Measurements from ENCODE around the gene C9orf153.
"Not testable (repeated sequence)": the region's sequence is repeated elsewhere in the genome, so short reads cannot be mapped to it uniquely, and the experiment has no call there.

The C9orf153 gene

DNA sequence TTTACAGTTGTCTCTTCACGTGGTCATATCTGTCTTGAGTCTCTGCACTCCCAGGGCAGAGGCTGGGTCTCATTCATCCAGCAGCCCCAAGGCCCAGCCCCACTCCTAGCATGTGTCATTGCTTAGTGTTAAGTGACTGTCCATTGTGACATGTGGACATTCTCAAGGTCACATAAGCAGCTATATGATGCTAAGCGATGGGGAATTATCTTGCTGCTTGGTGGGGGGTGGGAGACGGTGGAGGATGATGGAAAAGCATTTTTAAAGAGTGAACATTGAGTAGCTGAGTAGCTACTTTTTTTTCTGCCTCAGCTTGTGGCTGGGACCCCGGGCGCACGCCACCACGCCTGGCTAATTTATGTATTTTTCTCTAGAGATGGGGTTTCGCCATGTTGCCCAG is at the start of gene C9orf153:
TSS of gene C9orf153 (minus strand) at position 101 of the 400 bp plus-strand sequence. CDS start 30,054 bp downstream, outside the sequence.
- DNase-seq (ENCODE audit: low spot score) = no peak

DNA sequence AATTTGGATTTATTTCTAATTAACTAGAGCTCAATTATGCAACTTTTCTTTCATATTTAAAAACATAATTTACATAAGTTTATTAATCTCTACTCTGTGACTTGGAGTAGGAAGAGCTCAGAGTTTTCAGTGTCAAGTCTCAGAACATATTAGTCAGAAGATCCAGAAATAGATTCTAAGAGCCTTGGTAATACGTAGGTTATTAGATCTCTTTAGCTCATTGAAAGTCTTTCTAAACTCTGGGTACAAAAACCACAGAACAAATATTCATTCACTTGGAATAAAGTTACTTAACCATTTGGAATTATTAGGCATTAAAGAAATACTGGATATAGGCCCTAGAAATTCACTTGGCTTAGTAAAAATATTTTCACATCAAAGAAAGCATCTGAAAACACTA is 49.2 kb upstream of the C9orf153 start:
- DNase-seq (ENCODE audit: low spot score) = no peak

DNA sequence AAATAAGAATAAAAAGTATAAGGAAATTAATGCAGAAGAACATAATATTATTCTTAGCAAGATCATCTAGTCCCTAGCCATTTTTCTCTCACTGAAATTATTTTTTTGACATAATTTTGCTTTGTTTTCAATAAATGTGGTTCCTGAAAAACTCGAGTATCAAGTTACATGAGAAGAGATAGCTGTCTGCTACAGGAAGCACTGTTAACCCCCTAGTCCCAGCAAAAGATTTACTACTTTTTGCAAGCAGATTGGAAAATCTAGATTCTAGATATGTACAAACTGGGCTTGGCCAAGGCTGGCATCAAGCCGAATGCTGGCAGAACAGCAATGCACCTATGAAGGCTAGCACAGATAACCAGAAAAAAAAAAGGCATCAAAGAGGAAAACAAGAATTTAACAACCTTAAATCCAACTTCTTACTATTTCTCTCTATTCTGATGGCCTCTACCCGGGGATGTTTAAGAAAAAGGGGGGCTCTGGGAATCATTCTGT is 44.8 kb upstream of the C9orf153 start:
- no peak for DNase-seq (ENCODE audit: low spot score)

DNA sequence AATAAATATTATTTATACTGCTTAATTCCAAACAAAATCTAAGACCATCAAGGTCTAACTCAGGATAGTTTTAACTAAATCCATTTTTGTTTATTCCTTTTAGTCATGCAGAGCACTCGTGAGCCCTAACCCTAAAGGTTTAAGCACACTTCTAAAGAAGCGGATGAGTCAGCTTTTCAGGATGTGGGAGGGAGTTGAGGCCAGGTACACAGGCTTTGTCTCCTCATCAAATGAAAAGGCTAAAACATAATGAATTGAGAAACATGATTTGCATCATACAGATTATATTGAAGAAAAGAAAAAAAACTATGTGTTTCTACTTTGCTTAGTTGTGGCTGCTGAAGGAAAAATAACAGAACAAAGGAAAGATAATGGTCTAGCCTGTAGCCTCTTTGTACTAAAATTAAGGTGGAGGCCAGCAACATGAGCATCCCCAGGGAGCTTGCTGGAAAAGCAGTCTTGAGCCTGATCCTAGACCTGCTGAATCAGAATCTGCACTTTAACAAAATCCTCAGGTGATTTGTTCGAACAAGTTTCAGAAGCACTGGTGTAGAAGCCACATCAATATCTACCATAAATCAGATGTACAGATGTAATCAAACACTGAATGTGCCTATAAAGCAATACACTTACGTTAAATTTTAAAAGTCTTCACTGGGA is 44.0 kb upstream of the C9orf153 start:
- no peak for DNase-seq (ENCODE audit: low spot score)

DNA sequence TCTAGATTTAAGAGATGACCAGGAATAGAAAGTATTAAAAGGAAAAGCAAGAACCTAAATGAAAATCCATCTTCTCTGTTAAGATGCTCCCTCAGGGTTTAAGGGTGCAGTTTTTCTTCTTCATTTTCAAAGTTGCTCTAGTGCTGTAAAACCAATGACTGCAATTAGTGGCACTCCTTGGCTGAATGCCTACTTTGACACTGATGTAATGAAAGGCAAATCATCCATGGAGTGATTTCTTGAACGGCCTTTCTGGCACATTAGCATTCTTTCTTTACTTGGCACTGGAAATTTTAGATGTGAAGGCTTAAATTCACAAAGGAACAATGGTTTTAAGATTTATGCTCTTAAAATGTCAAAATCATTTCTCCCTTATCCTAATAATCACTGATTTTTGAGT is 42.2 kb upstream of the C9orf153 start:
- DNase-seq (ENCODE audit: low spot score) = no peak

DNA sequence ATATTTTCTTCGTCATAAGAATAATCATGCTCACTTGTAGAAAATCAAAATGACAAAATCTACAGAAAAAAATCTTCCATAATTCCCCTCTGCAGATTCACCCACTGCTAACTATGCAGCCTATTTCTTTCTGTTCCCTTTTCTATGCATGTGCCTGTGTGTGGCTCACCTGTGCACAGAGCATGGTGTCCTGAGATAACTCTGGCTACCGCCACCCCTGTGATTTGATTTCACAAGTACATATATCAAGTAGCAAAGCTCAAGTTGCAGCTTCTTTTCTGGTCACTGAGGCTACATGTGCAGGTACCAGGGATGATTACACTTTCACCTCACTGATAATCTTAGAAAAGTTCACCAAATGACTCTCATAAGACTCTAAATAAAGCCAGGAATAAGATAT is 41.2 kb upstream of the C9orf153 start:
- no peak for DNase-seq (ENCODE audit: low spot score)

DNA sequence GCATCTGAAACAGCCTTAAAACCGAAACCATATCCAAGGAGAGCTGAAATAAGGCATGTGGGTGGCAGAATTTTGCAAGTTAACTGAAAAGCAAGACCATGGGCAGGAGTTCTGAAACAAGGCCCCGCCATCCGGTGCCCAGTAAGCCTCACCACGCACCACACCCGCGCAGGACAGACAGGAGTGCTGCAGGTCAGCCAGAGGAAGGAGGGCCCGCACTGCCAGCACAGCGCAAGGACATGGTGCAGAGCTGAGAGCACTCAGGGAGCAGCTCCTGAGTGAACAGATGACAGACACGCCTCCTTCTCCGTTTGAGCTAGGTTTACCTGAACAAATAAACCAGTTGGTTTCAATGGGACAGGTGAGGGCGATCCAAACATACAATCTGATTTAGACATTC is 39.4 kb upstream of the C9orf153 start:
- no peak for DNase-seq (ENCODE audit: low spot score)

DNA sequence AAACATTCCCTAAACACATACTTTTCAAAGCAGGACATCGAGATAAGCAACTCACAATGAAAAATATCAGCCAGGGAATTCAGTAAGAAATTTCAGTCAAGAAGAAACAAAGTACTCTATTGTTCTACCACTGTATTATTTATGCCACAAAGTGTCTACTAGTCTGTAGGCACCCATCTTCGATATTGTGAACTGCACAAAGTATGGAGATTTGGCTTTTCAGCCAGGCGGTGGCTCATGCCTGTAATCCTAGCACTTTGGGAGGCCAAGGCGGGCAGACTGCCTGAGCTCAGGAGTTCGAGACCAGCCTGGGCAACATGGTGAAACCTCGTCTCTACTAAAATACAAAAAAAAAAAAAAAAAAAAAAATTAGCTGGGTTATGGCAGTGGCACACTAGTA is 30.9 kb upstream of the C9orf153 start:
- DNase-seq (ENCODE audit: low spot score) = not testable (repeated sequence)

DNA sequence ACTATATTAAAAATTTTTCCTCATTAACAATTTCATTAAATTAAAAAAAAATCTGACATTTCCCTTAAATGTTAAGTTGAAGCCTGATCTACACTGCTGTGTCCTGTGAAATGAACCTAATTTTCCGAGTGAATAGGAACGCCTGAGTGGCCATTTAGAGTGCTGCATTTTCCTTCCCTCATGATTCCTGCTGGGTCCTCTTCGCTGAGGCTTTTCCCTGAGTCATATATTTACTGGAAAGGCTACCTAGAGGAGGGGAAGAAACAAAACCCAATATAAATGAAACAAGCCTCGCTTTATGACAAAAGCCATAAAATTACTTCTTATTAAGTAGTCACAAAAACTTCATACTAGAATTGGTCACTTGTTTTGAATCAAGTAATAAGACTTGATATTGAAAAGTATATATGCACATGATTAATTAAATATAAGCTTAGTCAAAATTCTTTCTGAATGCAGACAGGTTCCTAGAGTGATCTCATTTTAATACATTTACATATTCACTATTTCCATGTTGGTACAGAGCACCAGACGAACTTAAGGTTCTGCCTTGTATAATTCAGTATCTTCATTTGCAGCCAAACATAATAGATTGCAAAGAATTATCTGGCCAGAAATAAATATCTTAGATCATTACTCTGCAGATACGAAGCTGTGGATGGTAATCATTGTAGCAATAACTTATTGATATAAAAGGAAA is 29.2 kb upstream of the C9orf153 start:
- DNase-seq (ENCODE audit: low spot score) = no peak

DNA sequence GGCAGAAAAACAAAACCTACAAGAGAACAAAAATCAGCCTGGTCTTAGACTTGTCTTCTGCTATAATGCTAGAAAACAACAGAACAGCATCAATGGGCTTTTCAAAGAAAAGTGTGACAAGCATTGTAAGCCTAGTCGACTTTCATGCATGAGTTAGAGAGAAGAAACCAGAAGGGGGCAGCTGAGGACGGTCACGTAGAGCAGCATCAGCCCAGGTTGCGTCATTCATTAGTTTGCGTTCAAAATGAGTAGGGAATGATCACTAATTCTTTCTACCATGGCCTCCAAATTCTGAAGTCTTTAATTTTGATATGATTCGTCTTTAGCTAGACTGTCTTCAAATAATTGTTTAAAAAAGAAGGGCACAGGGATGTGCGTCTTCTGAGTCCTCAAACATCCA is 27.6 kb upstream of the C9orf153 start:
- peak; percentile 56 for DNase-seq (ENCODE audit: low spot score)

DNA sequence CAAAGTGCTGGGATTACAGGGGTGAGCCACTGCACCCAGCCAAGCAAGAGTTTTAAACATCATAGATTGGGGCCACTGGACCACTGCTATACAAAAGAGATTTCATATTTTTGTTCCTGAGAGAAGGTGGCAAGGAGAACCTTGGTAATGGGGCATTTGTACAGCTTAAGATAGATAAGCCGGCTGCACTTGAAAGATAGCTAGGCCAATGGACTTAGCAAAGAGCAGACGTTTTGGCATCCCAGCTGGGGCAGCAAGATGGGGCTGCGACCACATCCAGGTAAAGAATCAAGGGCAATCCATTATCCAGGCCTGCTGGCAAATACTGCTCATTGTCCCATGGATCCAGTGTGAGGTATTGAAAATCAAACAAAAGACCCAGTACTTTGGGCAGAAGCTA is 26.8 kb upstream of the C9orf153 start:
- DNase-seq (ENCODE audit: low spot score) = no peak

DNA sequence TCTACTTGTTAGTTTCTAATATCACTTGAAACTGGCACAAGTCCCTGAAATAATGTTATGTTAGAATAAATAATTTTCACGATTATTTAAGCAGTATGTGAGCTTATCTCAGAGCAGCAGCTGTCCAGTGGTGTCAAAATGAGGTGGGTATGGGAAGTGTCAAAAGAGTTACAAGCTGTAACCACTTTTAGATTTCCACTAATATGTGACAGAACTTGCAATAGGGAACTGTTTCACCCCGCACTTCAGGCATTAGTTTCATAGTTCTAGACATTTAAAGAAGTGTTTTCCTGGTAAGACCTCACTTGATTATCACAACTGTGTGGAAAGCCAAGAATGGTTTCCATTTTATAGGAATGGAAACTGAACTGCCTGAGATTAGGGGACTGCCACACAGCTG is 25.8 kb upstream of the C9orf153 start:
- DNase-seq (ENCODE audit: low spot score) = no peak

DNA sequence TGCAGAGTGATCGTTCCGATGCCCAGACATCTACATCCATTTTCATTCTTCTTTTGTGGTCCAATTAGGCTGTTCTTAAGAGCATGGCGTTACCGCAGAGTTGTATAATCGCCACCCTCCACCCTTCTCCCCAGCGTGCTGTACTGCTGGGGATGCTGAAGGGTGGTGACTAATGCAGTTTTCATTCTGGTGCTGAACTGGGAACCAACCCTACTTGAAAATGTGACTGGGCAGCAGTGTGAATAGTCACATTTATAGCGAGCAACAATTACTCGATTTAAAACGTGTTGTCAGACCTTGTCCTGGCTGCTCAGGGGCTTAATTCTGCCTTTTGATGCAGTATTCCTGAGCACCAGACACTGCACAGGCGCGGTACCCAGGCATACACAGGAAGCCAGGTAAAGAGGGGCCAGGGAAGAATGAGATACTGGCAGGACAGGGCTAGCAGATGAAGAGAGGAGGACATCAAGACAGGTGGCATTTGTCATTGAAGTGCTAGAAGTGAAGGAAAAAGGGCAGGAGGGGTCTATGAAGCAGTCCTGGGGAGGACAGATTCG is 23.6 kb upstream of the C9orf153 start:
- DNase-seq (ENCODE audit: low spot score) = no peak

DNA sequence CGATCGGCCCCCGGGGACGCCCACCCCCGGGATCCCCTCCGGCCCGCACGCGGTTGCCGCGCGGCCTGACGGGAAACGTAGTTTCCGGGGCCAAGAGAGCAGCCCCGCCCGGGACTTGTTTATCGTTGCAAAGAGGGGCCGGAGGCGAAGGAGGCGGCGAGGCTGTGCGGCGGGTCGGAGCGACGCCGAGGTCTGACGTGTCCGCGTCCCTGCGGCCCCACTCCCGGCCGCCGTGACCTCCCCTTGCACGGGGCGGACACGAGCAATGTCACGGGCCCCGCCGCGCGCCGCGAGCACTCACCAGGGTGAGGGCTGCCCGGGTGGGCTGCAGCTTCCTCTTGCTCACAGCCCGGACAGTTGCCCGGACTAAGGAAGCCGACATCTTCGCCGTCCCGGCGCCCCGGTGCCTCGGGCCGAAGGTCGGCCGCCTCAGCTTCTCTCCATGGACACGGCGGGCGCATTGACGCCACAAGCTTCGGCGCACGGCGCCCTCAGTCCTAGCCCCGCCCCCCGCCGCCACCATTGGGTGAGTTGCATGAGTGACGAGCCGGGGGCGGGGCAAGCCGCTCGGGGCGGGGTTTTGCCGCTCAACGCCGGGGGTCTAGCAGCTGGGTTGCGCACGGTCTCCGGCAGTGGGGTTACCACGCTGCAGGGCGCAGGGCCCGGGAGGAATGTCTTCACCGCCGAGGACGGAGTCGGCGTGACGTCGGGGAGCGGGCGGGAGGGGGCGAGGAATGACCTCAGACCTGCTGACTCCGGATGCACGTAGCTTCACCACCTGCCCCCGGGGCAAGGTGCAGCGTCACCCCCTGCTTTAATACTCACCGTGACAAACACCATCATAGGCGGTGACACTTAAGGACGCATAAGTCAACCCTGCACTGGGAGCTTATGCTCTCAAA is 22.9 kb upstream of the C9orf153 start, which contains the start of gene ISCA1:
TSS of gene ISCA1 (minus strand) at position 462 of the 902 bp plus-strand sequence. CDS start at position 382, 80 bp downstream.
- DNase-seq (ENCODE audit: low spot score) = peak; percentile 95

DNA sequence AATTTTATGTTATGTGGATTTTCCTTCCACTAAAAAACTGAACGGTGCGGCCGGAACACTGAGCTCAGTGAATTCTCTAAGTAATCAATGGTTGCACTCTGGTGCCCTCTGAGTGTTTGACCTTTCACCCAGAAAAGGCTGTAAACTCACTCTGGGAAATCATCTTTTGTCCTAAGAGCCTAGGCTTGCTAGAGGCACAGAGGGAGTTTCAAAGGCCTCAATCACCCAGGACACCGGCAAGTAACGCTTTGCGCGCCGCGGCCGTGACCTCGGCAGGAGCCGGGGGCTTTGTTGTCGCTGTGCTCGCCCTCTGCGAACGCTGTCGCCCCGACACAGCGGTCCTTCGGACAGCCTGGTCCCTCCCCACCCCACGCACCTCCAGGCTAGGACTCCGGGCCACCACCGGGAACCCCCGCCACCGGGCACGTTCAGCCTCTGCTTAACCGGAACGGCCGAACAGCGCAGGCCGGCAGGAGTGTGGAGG is 22.2 kb upstream of the C9orf153 start:
- DNase-seq (ENCODE audit: low spot score) = no peak

DNA sequence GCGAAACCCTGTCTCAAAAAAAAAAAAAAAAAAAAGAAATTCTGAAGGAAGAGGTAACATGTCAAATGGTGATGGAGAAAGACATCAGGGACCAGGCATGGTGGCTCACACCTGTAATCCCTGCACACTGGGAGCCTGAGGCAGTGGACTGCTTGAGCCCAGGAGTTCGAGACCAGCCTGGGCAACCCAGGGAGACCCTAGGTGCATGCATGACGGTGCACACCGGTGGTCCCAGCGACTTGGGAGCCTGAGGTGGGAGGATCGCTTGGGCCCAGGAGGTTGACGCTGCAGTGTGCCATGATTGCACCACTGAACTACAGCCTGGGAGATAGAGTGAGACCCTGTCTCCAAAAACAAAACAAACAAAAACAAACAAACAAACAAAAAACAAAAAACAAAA is 21.1 kb upstream of the C9orf153 start:
- no peak for DNase-seq (ENCODE audit: low spot score)

DNA sequence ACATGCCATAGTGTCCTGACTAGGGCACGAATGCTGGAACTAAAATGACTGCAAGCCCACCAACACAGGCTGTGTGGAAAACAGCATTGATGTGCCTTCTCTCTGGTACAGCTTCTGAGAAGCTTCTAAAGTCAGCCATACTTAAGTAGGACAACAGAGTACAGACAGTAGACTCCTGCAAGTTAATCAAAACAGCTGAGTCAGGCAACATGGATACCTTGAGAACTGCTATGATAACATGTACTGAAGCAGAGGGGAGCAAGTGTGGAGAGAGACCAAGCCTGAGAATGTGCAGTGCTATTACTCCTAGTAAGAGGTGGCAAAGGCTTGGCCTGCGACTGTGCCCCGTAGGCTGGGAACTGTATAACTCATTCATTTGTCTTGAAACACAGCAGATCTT is 20.4 kb upstream of the C9orf153 start:
- DNase-seq (ENCODE audit: low spot score) = no peak

DNA sequence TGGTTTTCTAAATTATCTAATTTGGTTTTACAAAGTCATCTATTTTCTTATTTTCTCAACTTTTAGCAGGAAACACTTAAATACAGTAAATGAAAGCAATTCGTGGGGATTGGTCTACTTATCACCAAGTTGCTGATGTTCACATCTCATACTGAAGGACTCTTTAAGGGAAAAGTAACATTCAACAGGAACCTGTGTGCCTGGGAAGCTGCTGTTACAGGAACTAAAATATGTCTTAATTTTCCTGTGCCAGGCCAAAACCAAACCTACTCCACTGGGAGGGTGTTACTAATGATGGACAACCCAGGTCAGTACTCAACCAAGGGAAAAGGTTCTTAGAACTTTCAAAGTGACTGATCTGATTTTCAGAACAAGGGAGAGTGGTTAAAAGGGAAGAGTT is 17.6 kb upstream of the C9orf153 start:
- no peak for DNase-seq (ENCODE audit: low spot score)

DNA sequence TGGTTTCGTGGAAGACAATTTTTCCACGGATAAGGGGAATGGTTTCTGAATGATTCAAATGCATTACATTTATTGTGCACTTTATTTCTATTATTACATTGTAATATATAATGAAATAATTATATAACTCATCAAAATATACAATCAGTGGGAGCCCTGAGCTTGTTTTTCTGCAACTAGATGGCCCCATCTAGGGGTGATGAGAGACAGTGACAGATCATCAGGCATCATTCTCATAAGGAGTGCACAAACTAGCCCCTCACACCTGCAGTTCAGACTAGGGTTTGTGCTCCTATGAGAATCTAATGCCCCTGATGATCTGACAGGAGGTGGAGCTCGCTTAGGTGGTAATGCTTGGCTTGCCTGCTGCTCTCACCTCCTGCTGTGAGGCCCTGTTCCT is 16.5 kb upstream of the C9orf153 start:
- peak; percentile 32 for DNase-seq (ENCODE audit: low spot score)

DNA sequence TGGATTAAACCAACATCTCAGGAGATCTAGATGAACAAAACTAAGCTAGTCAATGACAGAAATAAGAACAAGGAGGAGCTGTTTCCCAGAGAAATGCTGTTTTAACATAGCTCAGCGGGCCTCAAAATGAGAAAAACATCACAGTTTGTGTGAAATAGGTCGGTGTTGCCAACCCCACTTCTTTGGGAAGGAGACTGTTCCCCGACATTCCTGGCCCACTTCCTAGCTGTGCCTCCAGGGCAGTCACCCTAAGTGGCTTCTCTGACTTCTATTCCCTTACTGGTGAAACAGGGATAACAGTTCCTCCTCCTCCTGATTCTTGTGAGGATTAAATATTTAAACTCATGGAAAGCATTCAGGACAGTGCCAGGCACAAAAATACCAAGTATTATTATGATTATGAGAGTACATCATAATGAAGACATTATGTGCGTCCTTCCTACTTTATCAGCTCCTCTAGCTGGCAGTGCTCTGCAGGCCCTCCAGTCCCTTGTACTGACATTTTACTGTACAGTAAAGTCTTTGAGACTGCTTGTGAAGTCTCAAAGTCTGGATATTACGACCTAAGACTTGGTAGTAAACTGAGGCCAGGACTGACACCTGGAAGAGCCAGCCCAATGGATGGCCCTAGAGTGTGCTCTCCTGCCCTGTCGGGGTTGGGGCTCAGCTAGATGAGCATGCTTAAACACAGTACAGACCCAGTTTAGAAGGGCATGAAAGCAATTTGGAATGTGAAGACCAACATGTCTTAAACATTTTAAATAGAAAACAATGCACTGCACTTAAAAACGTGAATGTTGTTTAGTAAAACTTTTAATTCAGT is 15.6 kb upstream of the C9orf153 start:
- DNase-seq (ENCODE audit: low spot score) = no peak

DNA sequence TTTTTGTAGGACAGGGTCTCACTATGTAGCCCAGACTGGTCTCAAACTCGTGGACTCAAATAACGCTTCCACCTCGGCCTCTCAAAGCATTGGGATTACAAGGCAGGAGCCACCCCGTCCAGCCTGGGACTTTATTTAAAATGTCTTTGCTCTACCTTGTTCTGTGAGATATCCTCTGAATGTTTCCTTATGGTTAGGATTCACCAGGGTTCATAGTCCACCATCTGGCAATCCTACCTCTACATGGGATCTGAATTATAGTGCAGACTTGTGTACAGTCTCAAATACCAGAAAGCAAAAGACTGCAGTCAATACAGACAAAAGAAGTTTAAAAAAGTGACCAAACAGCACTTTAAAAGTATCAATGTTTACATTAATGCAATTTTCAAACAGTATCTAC is 12.8 kb upstream of the C9orf153 start:
- DNase-seq (ENCODE audit: low spot score) = no peak

Measured in cerebellar cortex (tissue), 1 donor.